ENCODE measurements around the gene IGSF23. TPM values are rescaled to one million over a fixed set of nuclear protein-coding genes. Genes with fewer than 3 reads are reported as not detected.
"Not testable (repeated sequence)": the region's sequence is repeated elsewhere in the genome, so short reads cannot be mapped to it uniquely, and the experiment has no call there.

The IGSF23 gene
- total RNA-seq, 1 donor from 2014 or later = 0.13 TPM

GRCh38 chr19:44620667-44621066 is 7.3 kb downstream of the IGSF23 start:
- no peak for DNase-seq (ENCODE audit: low read depth)
- no peaks in the 10 kb centered on the region for H3K27me3 ChIP-seq (ENCODE audit: control insufficient read depth, insufficient read depth, low read length)
- no peak overlapping the region for H3K4me3 ChIP-seq (ENCODE audit: low read depth, low read length)
- H3K36me3 ChIP-seq (ENCODE audit: control insufficient read depth, insufficient read depth, low read length) = no peaks in the 10 kb centered on the region
- no peak for TF ChIP-seq CTCF (IDR thresholded peaks at IDR 0.05; ENCODE audit: insufficient read depth, low read length, poor library complexity, severe bottlenecking)

DNA sequence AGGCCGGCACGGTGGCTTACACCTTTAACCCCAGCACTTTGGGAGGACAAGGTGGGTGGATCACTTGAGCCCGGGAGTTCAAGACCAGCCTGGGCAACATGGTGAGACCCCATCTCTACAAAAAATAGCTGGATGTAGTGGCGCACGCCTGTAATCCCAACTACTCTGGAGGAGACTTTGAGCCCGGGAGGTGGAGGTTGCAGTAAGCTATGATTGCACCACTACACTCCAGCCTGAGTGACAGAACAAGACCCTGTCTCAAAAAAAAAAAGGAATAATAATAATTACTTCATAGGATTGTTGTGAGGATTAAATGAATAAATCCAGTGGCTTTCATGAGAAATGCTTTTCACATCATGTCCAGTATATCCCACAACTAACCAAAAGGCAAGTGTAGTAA is 8.0 kb downstream of the IGSF23 start:
- no peaks in the 10 kb centered on the region for H3K36me3 ChIP-seq (ENCODE audit: control insufficient read depth, insufficient read depth, low read length)
- H3K27me3 ChIP-seq (ENCODE audit: control insufficient read depth, insufficient read depth, low read length) = no peaks in the 10 kb centered on the region
- no peak overlapping the region for H3K4me3 ChIP-seq (ENCODE audit: low read depth, low read length)
- DNase-seq (ENCODE audit: low read depth) = no peak
- TF ChIP-seq CTCF (IDR thresholded peaks at IDR 0.05; ENCODE audit: insufficient read depth, low read length, poor library complexity, severe bottlenecking) = no peak

GRCh38 chr19:44623080-44623479 is 9.7 kb downstream of the IGSF23 start:
- DNase-seq (ENCODE audit: low read depth) = no peak
- Histone ChIP-seq H3K4me3 (ENCODE audit: low read depth, low read length) (no peak overlapping the region), H3K36me3 (ENCODE audit: control insufficient read depth, insufficient read depth, low read length) (no peaks in the 10 kb centered on the region), H3K27me3 (ENCODE audit: control insufficient read depth, insufficient read depth, low read length) (no peaks in the 10 kb centered on the region)
- no peak for TF ChIP-seq CTCF (IDR thresholded peaks at IDR 0.05; ENCODE audit: insufficient read depth, low read length, poor library complexity, severe bottlenecking)

DNA sequence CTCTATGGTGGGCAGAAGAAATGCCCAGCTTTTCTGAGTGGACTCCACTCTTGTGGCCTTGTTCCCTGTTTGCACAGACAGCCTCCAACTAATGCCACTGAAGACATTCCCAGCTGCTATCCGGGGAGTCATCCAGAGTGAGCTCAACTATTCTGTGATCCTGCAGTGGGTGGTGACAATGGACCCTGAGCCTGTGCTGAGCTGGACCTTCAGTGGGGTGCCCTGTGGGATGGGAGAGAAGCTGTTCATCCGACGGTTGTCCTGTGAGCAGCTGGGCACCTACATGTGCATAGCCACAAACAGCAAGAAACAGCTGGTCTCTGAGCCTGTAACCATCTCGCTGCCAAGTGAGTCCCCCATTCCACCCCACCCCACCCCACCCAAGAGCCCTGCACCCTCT is 10.3 kb downstream of the IGSF23 start:
- no peak for TF ChIP-seq CTCF (IDR thresholded peaks at IDR 0.05; ENCODE audit: insufficient read depth, low read length, poor library complexity, severe bottlenecking)
- Histone ChIP-seq H3K27me3 (ENCODE audit: control insufficient read depth, insufficient read depth, low read length) (no peaks in the 10 kb centered on the region), H3K36me3 (ENCODE audit: control insufficient read depth, insufficient read depth, low read length) (no peaks in the 10 kb centered on the region), H3K4me3 (ENCODE audit: low read depth, low read length) (no peak overlapping the region)
- DNase-seq (ENCODE audit: low read depth) = no peak

DNA sequence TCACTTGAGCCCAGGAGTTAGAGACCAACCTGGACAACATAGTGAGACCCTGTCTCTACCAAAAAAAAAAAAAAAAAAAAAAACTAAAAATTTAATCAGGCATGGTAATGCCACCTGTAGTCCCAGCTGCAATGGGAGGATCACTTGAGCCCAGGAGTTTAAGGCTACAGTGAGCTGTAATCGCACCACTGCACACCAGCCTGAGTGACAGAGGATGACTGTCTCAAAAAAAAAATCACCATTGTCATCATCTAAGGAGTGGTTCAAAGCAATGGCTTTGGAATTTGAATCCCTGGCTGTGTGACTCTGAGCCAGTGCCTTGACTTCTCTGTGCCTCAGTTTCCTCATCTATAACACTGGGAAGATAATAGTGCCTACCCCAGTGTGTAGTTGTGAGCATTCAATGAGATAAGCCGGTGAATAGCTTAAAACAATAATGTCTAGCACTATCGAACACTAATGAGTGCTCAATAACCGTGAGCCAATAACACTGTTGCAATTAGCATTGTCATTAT is 11.5 kb downstream of the IGSF23 start:
- Histone ChIP-seq H3K27me3 (ENCODE audit: control insufficient read depth, insufficient read depth, low read length) (no peaks in the 10 kb centered on the region), H3K36me3 (ENCODE audit: control insufficient read depth, insufficient read depth, low read length) (peaks cover 2% of the 10 kb centered on the region), H3K4me3 (ENCODE audit: low read depth, low read length) (no peak overlapping the region)
- TF ChIP-seq CTCF (IDR thresholded peaks at IDR 0.05; ENCODE audit: insufficient read depth, low read length, poor library complexity, severe bottlenecking) = no peak
- no peak for DNase-seq (ENCODE audit: low read depth)

DNA sequence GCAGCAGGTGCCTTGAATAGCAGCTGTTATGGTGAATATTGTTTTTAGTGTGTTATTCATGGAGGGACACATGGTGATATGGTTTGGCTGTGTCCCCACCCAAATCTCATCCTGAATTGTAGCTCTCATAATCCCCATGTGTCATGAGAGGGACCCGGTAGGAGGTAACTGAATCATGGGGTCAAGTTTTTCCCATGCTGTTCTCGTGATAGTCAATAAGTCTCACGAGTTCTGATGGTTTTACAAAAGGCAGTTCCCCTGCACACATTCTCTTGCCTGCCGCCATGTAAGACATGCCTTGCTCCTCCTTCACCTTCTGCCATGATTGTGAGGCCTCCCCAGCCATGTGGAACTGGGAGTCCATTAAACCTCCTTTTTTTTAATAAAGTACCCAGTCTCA is 12.3 kb downstream of the IGSF23 start:
- not testable (repeated sequence) for H3K4me3 ChIP-seq (ENCODE audit: low read depth, low read length); DNase-seq (ENCODE audit: low read depth); H3K27me3 ChIP-seq (ENCODE audit: control insufficient read depth, insufficient read depth, low read length); H3K36me3 ChIP-seq (ENCODE audit: control insufficient read depth, insufficient read depth, low read length)

All from kidney epithelial cell (primary cell).